ENCODE measurements around the gene SDF2.

SDF2 gene

DNA sequence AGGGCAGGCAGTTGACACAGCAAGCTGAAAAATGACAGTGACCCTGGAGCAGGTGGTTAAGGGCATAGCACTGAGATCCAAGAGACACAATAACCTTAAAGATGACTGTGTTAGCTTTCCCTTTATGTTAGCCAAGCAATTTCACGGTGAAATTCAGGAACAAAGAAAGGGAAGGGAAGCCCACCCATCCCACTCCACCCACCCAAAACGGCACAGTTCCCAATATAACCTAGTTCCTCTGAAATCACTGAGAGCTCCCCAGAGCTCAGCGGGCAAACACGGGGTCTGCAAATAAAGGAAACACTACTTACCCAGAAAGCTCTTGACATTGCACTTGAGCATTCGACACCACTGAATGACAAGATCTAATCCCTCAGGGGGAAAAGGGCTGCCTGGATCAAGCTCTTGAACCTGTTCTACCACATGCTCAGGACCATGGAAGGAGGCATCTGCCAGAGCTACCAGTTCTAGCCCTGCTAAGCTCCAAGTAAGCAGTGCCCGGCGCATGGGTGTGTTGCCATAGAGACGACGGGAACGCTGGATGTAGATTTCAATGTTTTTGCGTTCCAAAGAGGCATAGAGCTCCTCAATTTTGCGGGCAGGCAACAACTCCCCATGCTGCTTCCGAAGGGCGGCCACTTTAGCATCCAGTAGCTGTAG lies 27.4 kb downstream of the SDF2 start:
- TF ChIP-seq, protein P1, sequence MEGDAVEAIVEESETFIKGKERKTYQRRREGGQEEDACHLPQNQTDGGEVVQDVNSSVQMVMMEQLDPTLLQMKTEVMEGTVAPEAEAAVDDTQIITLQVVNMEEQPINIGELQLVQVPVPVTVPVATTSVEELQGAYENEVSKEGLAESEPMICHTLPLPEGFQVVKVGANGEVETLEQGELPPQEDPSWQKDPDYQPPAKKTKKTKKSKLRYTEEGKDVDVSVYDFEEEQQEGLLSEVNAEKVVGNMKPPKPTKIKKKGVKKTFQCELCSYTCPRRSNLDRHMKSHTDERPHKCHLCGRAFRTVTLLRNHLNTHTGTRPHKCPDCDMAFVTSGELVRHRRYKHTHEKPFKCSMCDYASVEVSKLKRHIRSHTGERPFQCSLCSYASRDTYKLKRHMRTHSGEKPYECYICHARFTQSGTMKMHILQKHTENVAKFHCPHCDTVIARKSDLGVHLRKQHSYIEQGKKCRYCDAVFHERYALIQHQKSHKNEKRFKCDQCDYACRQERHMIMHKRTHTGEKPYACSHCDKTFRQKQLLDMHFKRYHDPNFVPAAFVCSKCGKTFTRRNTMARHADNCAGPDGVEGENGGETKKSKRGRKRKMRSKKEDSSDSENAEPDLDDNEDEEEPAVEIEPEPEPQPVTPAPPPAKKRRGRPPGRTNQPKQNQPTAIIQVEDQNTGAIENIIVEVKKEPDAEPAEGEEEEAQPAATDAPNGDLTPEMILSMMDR (IDR thresholded peaks at IDR 0.05; ENCODE audit: control insufficient read depth, extremely low read depth, insufficient read depth) = no peak
- no peak for DNase-seq (ENCODE audit: low read depth)
- H3K4me3 ChIP-seq (ENCODE audit: low read depth, low read length) = no peak overlapping the region

GRCh38 chr17:28626818-28627217 lies 34.9 kb downstream of the SDF2 start:
- H3K4me3 ChIP-seq (ENCODE audit: low read depth, low read length) = no peak overlapping the region
- no peak for DNase-seq (ENCODE audit: low read depth)
- TF ChIP-seq, protein P1 (IDR thresholded peaks at IDR 0.05; ENCODE audit: control insufficient read depth, extremely low read depth, insufficient read depth) = no peak

DNA sequence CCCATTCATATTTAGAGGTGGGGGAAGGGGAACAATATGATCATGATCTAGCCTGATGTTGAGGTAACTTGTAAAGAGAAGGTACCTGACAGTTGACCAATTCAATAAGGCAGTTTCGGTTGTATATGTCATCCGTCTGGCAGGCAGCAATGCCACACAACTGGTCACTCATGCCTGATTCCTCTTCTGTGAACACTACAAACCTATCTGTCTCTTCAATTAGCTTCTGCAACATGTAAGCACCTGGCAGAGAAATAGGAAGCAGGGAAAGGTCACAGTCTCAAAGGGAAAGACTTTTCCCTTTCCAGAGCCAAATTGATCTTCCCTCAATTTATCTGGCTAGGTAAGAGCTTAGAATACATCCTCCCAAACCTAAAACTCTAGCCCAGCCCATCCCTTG lies 37.6 kb downstream of the SDF2 start:
- TF ChIP-seq, protein P1 (IDR thresholded peaks at IDR 0.05; ENCODE audit: control insufficient read depth, extremely low read depth, insufficient read depth) = no peak
- DNase-seq (ENCODE audit: low read depth) = no peak
- no peak overlapping the region for H3K4me3 ChIP-seq (ENCODE audit: low read depth, low read length)

GRCh38 chr17:28623696-28624095 lies 38.0 kb downstream of the SDF2 start:
- TF ChIP-seq, protein P1 (IDR thresholded peaks at IDR 0.05; ENCODE audit: control insufficient read depth, extremely low read depth, insufficient read depth) = no peak
- DNase-seq (ENCODE audit: low read depth) = no peak
- H3K4me3 ChIP-seq (ENCODE audit: low read depth, low read length) = no peak overlapping the region

GRCh38 chr17:28622186-28622585 lies 39.5 kb downstream of the SDF2 start:
- TF ChIP-seq, protein P1 (IDR thresholded peaks at IDR 0.05; ENCODE audit: control insufficient read depth, extremely low read depth, insufficient read depth) = no peak
- no peak overlapping the region for H3K4me3 ChIP-seq (ENCODE audit: low read depth, low read length)
- no peak for DNase-seq (ENCODE audit: low read depth)

DNA sequence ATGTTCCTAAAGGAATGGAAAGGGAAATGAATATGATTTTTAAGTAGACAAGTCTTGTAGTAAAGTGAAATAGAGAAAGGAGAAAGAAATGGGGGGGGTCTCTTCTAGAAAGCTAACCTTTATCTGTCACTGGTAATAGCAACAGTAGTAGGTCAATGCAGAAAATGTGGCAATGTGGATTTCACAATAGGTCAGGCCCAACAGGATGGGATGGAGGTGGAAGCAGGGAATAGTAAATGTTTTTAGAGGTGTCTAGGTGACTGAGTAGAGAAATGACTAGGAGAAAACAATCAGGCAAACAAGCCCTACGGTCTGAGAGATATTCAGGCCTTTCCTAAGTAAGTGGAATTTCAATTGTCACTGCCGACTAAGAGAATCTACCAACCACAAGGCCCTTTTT lies 41.7 kb downstream of the SDF2 start:
- TF ChIP-seq, protein P1 (IDR thresholded peaks at IDR 0.05; ENCODE audit: control insufficient read depth, extremely low read depth, insufficient read depth) = no peak
- DNase-seq (ENCODE audit: low read depth) = no peak
- no peak overlapping the region for H3K4me3 ChIP-seq (ENCODE audit: low read depth, low read length)

DNA sequence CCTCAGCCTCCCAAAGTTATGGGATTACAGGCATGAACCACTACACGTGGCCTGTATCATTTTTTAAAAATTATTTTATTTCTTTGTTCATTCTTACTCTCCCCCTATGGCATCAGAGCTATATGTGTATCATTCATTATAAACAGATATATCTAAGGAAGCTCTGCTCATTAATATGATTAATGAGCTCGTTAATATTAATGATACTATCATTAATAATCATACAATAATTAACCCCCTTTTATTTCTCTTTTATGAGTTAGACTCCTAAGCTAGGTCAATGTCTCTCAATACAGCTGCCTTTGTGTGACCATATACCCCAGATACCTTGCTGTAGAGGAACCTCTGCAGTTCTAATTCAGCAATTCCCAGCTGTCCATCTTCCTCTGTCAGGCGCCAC lies 43.2 kb downstream of the SDF2 start:
- no peak for DNase-seq (ENCODE audit: low read depth)
- no peak overlapping the region for H3K4me3 ChIP-seq (ENCODE audit: low read depth, low read length)
- TF ChIP-seq, protein P1 (IDR thresholded peaks at IDR 0.05; ENCODE audit: control insufficient read depth, extremely low read depth, insufficient read depth) = no peak
